ENCODE measurements around the gene GNAI2.
"Not testable (repeated sequence)": the region's sequence is repeated elsewhere in the genome, so short reads cannot be mapped to it uniquely, and the experiment has no call there.

Gene GNAI2

DNA sequence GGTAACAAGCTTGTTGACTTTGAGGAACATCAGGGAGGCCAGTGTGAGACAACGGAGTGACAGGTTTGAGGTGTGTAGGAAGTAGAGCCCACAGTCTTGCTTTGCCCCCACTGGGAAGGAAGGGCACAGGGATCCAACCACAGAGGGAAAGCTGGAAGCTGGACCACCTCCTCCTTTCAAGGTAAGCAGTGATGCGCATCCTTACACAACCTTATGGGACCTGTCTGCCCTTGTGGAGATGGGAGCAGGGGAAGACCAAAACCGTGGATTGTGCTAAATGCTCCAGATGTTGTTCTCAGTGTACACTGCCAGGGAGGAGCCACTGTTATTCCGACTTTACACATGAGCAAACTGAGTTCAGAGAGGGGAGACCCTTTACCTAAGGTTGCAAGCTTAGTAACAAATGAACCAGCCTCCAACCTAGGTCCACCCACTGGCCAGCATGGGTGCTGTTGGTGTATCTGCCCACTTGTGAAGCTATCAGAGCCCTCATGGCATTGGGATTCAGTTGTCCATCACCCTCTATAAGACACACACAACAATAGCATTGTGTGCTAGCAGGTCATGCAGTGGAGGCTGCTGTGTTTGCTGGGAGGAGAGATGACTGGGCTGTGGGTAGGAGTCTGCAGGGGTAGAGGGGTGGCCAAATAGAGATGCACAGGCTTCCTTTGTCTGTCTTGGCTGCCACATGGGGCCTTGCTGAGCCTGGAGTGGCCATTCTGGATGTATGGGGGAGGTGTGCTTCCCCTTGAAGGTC, 42.3 kb downstream of the GNAI2 start:
- no peak for DNase-seq (ENCODE audit: low read depth)

DNA sequence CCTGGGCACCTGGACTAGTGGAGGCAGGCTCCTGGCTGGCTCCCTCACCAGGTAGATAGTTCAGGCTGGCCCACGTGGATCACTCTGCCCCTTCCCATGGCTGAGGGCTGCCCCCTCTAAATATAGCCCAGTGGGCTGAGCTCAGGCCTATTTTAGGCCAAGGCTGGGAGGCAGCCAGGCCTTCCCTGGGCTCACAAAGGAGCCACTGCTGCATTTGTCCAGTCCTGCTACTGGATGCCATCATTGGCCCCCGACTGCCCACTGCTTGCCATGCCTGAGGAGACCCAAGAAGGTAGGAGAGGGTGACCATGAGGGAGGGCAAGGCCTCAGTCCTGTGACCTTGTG, 42.8 kb downstream of the GNAI2 start, which contains the start of gene LSMEM2:
Gene LSMEM2 (plus strand): TSS at position 208 of the 345 bp plus-strand sequence. CDS start 27 bp downstream, at position 235.
- DNase-seq (ENCODE audit: low read depth), result no peak

DNA sequence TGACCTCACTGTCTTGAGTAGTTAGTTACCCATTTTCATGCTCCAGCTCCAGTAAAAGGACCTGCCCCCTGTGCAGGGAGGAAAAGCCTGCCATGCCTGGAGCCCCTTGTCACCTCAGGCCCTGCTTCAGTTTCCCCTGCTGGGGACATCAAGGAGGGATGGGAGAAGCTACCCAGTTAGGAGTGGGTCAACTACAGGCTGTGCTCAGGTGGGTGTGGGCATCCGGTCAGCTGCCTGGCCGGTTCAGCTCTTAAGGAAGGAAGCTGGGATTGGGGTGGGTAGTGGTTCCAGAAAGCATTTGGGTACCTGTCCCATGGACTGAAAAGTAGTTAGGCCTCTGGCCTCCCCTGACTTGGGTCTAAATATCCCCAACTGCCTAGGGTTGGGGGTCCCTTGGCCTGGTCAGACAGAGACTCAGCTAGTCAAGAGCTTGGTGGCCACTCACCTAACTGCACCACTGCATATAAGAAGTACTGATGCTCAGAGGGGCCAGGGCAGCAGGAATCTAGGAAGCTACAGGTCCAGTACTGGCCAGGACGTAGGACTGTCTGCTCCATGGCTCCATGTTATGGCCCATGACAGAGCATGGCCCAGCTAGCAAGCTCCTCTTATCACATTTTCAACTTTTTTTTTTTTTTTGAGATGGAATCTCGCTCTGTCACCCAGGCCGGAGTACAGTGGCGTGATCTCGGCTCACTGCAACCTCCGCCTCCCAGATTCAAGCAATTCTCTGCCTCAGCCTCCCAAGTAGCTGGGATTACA, 43.4 kb downstream of the GNAI2 start:
- no peak for DNase-seq (ENCODE audit: low read depth)

DNA sequence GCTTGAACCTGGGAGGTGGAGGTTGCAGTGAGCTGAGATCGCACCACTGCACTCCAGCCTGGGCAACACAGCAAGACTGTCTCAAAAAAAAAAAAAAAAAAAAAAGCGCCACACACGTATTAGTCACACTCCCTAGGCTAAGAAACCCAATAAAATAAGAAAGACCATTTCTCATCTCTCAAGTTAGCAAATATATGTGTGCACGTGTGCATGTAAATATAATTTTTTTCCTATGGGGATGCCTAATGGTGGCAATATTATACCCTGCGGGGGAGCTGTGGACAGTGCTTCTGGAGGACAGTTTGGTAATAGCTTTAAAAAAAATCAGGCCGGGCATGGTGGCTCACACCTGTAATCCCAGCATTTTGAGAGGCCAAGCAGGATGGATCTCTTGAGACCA, 48.1 kb downstream of the GNAI2 start:
- DNase-seq (ENCODE audit: low read depth), result not testable (repeated sequence)

DNA sequence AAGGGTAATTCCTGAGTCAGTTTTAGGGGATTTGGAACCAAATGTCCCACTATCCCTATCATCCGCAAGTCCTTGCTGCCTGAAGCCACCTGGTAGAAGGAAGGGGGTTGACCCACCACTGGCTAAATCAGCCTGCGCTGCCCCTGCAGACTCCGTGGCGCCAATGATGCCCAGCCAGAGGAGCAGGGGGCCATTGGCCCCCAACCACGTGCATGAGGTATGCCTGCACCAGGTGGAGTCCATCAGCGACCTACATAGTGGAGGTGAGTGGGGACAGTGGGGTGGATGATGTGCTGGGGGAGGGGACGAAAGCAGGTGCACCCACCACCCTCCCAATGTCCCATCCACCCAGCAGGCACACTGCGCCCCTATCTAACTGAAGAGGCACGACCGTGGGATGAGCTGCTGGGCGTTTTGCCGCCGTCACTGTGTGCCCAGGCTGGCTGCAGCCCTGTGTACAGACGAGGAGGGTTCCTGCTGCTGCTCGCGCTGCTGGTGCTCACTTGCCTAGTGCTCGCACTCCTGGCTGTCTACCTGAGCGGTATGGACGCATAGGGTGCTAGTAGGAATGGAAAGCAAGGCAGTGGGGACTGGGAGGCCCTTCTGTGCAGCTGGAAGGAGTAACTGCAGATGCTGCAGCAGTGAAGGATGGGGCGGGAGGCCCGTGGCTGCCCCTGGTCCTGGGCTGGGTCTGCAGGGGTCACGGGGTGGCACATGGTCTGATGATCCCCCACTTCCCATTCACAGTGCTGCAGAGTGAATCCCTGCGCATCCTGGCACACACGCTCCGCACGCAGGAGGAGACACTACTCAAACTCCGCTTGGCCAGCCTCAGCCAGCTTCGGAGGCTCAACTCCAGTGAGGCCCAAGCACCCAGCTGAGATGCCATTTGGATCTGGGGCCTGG, 50.6 kb downstream of the GNAI2 start:
- no peak for DNase-seq (ENCODE audit: low read depth)

DNA sequence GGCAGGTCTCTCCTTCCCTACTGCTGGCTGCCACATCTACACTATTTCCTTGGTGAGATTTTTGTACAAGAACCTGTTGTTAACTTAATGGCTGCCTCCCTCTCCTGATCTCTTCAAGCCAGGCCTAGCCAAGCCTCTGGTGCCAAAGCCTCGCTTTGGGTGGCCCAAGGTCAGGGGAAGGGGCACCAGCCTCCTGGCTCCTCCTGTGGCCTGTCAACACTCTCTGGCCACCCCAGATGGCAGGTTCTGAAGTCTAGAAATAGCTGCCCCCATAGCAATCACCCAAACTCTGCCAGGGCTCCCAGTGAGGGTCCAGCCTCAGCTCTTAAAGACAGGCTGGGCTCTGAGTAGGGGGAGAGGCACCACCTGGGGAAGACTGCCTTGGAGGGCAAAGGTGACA, 51.3 kb downstream of the GNAI2 start:
- DNase-seq (ENCODE audit: low read depth), result no peak

DNA sequence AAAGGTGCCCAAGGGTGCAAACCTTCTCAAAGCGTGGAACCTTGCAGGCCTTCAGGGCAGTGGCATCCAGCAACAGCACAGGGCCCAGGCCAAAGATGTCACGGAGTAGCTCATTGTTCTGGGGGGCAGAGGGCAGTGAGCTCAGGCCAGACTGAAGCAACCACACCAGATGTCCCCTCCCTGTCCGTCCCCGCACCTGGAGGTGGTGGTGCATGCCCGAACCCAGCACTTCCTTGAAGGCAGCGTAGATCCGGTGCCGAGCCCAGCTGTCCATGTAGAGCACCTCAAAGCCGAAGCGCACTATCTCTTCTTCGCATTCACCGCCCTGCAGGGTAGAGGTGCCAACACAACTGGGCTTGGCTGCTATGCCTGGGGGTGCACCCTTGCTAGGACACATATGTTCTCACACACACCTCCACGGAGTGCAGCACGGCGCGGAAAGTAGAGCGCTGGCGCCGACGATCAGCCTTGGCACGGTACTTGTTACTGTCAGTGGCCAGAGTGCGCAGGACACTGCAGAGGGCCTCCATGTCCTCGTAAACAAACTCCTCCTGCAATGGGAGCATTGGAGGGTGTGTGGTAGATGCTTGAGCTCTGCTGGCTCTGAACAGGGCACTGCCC, 52.5 kb downstream of the GNAI2 start:
- no peak for DNase-seq (ENCODE audit: low read depth)

DNA sequence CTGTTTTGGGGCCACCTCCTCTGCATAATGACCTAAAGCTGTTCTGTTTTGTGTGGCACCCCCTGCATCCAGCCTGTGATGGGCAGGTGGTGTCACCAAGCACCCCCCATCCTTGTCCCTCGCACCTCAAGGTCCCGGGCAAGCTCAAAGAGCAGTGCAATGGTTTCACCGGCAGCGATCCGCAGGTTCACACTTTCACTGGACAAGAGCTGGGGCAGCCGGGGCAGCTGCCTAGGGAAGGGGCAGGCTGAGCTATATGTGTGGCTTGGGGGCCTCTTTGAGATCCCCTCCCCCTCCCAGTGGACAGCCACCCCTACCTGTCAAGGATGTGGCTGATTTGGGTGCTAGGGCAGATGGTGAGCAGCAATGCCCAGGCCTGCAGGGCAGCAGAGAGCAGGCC, 53.1 kb downstream of the GNAI2 start:
- no peak for DNase-seq (ENCODE audit: low read depth)

DNA sequence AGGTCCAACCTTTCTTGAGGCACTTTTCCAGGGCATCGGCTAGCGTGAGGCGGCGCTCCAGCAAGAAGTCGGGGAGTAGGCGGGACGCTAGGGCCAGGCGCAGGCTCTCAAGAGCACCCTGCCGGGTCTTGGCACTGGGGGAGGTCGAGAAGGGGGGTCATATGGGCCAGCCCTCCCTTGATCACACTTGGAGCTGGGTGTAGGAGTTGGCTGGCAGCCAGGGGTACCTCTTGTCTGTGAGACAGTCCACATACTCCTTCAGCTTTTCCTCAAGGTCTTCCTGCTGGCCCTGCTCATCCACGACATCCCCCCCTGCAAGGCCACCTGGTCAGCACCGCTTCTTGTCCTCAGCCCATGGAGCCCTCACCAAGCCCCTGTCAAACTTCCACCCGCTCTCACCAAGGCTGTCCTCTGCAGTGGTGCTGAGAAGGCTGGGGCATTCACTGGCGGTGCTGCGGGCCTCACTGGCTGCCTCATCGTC, 54.2 kb downstream of the GNAI2 start:
- no peak for DNase-seq (ENCODE audit: low read depth)

DNA sequence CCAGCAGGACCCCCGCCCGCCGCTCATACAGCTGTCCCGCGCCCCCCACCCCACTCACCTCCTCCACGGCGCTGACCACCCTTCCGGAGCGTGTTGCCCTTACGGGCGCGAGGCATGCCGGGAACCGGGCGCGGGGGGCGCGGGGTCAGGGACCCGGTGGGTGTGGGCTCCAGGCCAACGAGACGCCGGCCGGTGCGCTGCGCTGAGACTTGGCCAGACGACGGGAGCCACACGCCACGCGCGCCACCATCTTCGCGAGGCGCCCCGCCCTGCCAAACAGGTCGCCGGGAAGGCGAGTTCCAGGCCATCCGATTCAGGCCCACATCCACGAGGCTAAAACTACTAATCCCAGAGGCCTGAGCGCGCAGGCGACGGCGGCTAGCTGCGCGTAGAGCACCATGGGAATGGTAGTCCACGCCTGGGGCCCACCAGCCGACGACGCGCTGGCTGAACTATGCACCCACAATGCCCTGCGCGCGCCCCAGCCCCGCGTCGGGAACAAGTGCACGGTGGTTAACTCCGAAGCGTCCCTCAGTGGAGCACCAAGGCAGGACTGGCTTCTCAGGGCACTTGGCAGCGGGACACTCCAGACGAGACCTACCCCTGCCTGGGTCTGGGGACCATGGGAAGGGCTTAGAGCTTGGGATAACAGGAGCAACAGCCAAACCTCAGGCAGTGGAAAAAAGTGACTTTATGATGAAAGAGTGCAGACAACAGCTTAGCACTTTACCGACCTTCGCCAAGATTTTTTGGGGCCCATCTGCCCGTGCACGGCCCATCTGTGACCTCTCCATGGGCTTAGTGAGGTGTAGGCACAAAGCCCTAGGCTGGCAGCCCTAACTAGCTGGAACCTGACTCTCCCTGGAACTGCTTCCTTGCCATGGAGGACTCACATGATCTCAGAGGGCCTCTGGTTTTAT, 56.4 kb downstream of the GNAI2 start, which contains the start of gene IFRD2:
Gene IFRD2 (minus strand): TSS at position 271 of the 920 bp plus-strand sequence. CDS start 155 bp downstream, at position 116.
- DNase-seq (ENCODE audit: low read depth), result peak; percentile 92

DNA sequence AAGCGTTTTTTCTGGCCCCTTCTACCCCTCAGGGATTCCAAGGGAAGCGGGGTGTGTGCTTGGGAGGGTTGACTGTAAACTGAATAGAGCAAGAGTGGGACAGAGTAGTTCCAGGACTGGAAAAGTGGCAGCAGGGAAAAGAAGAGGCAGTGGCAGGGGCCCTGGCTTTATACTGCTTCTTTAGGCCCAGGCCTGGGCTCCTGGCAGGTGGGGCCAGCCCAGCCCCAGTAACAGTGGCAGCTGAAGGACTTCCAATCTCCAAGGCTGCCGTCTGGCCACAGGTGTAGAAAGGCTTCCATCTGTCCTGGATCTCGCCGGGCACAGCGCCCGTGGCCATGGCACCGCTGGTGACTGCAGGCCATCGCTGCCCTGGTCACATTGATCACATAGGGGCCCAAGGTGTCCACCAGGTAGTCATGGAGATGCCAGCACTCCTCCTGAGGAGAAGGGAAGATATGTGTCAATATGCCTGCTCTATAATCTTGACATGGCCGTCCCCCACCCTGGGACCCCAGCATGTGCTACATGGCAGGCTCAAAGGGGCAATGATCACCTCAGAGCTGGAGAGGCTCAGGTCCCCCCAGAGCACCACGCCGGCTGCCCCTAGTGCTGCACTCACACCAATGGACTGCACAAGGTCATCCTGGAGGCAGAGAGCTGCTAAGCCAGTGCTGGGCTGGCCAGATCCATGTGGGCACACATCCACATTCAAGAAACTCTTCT, 57.2 kb downstream of the GNAI2 start:
- DNase-seq (ENCODE audit: low read depth), result no peak

DNA sequence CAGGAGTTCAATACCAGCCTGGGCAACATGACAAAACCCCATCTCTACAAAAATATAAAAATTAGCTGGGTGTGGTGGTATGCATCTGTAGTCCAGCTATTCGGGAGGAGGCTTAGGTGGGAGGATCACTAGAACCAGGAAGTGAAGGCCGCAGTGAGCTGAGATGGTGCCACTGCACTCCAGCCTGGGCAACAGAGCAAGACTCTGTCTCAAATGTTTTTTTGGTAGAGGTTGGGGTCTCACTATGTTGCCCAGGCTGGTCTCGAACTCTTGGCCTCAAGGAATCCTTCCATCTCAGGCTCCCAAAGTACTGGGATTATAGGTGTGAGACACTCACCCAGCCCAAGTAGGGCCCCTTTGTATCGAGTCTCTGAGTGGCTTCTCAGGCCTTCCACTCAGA, 58.1 kb downstream of the GNAI2 start:
- DNase-seq (ENCODE audit: low read depth), result no peak

DNA sequence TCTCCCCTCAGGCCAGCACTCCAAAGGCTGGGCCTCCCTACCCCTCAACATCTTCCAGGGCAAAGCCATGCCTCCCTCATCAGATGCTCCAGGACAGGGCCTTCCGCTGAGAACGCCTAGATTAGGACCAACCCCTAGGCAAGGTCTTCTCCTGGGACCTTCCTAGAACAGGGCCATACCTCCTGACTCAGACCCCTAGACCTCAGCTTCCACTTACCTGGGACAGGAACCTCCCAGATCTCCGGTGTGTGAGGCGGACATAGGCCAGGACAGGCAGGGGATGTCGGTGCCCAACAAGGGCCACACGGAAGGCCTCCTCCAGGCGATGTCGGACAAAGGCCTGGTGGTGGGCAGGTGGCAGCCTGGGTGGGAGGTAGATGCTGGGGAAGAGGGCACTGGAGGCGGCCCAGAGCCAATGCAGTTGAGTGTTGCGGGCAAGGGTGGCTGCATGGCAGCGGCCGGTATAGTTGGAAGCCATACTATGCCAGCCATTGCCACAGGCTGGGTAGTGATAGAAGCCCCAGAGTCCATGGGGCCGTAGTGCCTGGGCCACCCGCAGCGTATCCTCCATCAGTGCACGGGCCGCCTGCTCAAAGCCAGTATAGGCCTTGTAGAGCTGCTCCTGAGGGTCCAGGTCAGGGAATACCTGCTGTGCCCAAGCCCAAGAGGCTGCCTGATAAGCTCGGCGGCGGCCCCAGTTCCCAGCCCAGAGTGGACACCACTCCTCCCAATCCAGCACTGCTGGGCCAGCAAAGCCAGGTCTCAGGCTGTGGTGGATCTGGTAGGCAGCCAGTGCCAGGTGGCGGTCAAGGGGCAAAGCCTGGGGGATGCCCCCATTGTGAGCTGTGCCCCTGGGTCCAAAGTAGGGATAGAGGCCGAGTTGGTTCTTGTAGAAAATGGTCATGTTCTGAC, 58.7 kb downstream of the GNAI2 start:
- DNase-seq (ENCODE audit: low read depth), result no peak

DNA sequence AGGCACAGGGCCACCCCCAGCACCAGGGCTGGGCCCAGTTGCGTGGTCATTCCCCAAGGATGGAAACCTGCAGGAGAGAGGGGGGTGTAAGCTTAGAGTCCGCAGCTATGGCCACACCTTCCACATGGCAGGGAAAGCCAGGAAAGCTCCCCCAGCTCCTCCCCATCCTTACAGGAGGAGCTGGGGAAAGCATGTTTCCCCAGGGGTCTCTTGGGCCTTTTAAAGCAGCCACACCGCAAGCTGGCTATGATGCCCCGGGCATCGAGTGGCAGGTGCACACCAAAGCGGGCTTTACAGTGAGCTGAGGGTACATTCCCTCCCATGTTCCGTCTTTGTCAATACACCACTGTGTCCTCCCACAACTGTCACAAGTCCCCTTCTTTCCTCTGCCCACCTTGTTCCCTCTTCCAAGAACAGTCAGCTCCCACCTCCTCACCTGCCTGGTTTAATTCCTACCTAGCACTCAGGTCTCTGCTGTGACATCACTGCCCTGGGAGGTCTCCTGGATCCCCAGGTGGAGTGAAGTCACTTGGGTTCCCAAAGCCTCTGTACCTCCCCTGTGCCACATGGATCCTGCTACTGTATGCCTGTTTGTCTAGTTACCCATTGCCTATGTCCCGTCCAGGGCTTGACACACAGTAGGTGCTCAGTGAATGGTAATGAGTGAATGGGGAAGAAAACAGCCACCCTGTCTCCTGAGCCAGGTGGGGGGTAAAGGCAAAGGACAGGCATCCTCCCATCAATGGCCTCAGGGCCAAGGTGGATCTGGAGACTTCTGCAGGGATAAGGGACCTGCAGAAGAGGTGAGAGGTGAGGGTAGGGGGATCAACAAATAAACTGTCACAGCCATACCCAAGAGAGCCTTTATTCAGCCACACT, 59.8 kb downstream of the GNAI2 start:
- DNase-seq (ENCODE audit: low read depth), result no peak

DNA sequence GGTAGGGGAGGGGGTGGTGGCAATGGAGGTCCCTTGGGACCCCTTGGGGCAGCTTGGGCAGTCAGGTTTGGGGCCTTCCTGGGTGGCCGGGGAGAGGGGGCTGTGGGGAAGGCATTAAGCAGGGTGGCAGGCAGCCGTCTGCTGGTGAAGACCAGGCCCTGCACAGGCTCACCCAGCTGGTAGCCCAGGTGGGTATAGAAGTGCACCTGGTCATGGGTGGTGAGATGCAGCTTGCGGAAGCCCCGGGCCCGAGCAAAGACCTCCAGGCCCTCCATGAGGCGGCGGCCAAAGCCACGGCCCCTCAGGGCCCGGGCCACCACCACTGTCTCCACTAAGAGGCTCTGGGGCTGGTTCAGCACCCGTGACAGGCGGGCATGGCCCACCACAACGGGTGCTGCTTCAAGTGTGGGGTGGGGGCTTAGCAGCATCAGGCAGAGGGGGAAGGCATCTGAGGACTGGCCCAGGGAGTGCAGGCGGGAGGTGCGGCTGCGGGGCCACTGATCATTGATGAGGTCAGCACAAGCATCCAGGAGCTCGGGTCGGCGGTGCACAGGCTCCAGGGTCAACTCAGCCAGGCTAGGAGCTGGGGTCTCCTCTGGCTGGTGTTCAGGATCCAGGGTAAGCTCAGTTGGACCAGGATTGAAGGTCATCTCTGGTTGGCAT, 60.8 kb downstream of the GNAI2 start:
- DNase-seq (ENCODE audit: low read depth), result no peak

DNA sequence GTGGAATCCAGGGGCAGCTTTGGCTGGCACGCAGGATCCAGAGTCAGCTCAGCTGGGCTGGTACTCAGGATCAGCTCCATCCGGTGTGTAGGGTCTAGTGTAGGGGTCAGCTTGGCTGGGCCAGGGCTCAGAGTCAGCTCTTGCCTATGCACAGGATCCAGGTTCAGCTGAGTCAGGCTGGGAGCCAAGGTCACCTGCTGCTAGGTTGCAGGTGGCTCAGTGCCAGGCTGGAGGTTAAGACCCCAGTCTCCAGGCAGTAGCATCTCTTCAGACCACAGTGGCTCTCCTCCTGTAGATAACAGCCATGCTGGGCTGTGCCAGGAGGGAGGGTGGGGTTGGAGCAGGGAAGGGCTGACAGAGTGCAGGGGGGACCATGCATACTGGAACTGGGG, 61.4 kb downstream of the GNAI2 start:
- DNase-seq (ENCODE audit: low read depth), result no peak
